K562 (cell line): ENCODE measurements around the gene DHRS13. TPM values are rescaled to one million over a fixed set of nuclear protein-coding genes. Genes with fewer than 3 reads are reported as not detected.

Experiments used
- ATF1 ChIP-seq, 2 experiments: fragments of 450-650 bp in 1 of 2; IDR thresholded peaks; 2 replicates each; pipeline ENCODE4 v1.6.1; 2016; ENCODE audit warnings: missing compliant biosample characterization in 1 of 2, missing genetic modification characterization in 1 of 2
- BRD4 ChIP-seq: fragments of 200-600 bp; sonication (generic); IDR thresholded peaks from 2 replicates; pipeline ENCODE4 v1.6.1; 2017; ENCODE audit warnings: inconsistent platforms
- DPF2 ChIP-seq: fragments of 450-650 bp; IDR thresholded peaks from 2 replicates; pipeline ENCODE4 v1.6.1; 2016
- GMEB1 ChIP-seq: fragments of 250-450 bp; sonication (Bioruptor Pico); IDR thresholded peaks from 2 replicates; pipeline ENCODE4 v1.4.0; 2020; ENCODE audit warnings: mild to moderate bottlenecking
- GTF2F1 ChIP-seq: IDR thresholded peaks from 2 replicates; pipeline ENCODE4 v1.6.1; 2011; ENCODE audit warnings: low read depth, low read length, improper control_type of control experiment
- HDAC2 ChIP-seq: fragments of 450-650 bp; IDR thresholded peaks from 2 replicates; pipeline ENCODE4 v1.6.1; 2016; ENCODE audit warnings: mild to moderate bottlenecking
- HNRNPUL1 ChIP-seq: fragments of 200-400 bp; formaldehyde crosslinking; IDR thresholded peaks from 2 replicates; pipeline ENCODE4 v1.6.1; 2017; ENCODE audit warnings: low read length
- MCM5 ChIP-seq: fragments of 450-650 bp; IDR thresholded peaks from 2 replicates; pipeline ENCODE4 v1.6.1; 2016; ENCODE audit warnings: low read depth
- NR3C1 ChIP-seq: sonication (generic); formaldehyde crosslinking; IDR thresholded peaks from 2 replicates; pipeline ENCODE4 v1.8.1; 2022; ENCODE audit warnings: missing genetic modification reagents
- NUFIP1 ChIP-seq: fragments of 450-650 bp; IDR thresholded peaks from 2 replicates; pipeline ENCODE4 v1.6.1; 2018; ENCODE audit not compliant: partially characterized antibody
- POLR2G ChIP-seq: fragments of 200-400 bp; formaldehyde crosslinking; IDR thresholded peaks from 2 replicates; pipeline ENCODE4 v1.6.1; 2017; ENCODE audit warnings: low read depth, mild to moderate bottlenecking, antibody characterized with exemption, low read length, moderate library complexity
- RBM17 ChIP-seq: fragments of 200-400 bp; formaldehyde crosslinking; IDR thresholded peaks from 2 replicates; pipeline ENCODE4 v1.6.1; 2017; ENCODE audit warnings: low read depth, mild to moderate bottlenecking, low read length, borderline replicate concordance
- RBM39 ChIP-seq: fragments of 200-400 bp; formaldehyde crosslinking; optimal IDR thresholded peaks from 2 replicates; pipeline ENCODE3; 2018; ENCODE audit warnings: low read depth, low read length
- RNF2 ChIP-seq: sonication (generic); IDR thresholded peaks from 2 replicates; pipeline ENCODE4 v1.6.1; 2016
- SAFB ChIP-seq: fragments of 200-400 bp; formaldehyde crosslinking; IDR thresholded peaks from 2 replicates; pipeline ENCODE4 v1.6.1; 2017; ENCODE audit warnings: low read depth, low read length, borderline replicate concordance
- SP1 ChIP-seq: sonication (generic); formaldehyde crosslinking; IDR thresholded peaks from 2 replicates; pipeline ENCODE4 v1.8.1; 2022; ENCODE audit warnings: mild to moderate bottlenecking, missing genetic modification reagents
- TEAD1 ChIP-seq, 2 experiments: fragments of 450-650 bp in 1 of 2; sonication (generic) in 1 of 2; formaldehyde crosslinking; IDR thresholded peaks; 2 replicates each; pipeline versions ENCODE4 v1.4.0 to v1.8.0; 2020 to 2022; ENCODE audit warnings: mild to moderate bottlenecking in 2 of 2, missing genetic modification reagents in 1 of 2
- ZKSCAN1 ChIP-seq: fragments of 150-350 bp; IDR thresholded peaks from 2 replicates; pipeline ENCODE4 v1.6.1; 2016; ENCODE audit warnings: low read depth, low read length
- ZNF280A ChIP-seq: fragments of 450-650 bp; IDR thresholded peaks from 2 replicates; pipeline ENCODE4 v1.6.1; 2018; ENCODE audit warnings: mild to moderate bottlenecking, low read depth; ENCODE audit not compliant: partially characterized antibody
- ZNF707 ChIP-seq: fragments of 250-450 bp; sonication (Bioruptor Pico); conservative IDR thresholded peaks from 2 replicates; pipeline ENCODE4 v1.8.0; 2022; ENCODE audit warnings: inconsistent platforms, mild to moderate bottlenecking, moderate library complexity
- ZNF740 ChIP-seq, 3 experiments: fragments of 200-800 bp in 1 of 3; sonication (Bioruptor generic) in 1 of 3; sonication (generic) in 1 of 3; formaldehyde crosslinking in 1 of 3; IDR thresholded peaks; 2 replicates each; pipeline versions ENCODE4 v1.6.1 to v1.8.0; 2016 to 2022; ENCODE audit warnings: mild to moderate bottlenecking in 2 of 3, missing compliant biosample characterization in 2 of 3, missing genetic modification characterization in 2 of 3, missing genetic modification reagents in 1 of 3
- polyA plus RNA-seq, 8 experiments: library from polyadenylated mRNA; depleted of rRNA in 4 of 8; stranded (reverse) in 5 of 8; unstranded in 3 of 8; fragments of >200 nt; fragmentation: Nextera tagmentation in 2 of 8; fragmentation: Illumina TruSeq in 1 of 8; extraction: Ambion mirVana in 2 of 8; extraction: Trizol in 1 of 8; gene quantifications; 2 replicates each; pipeline versions ENCODE4 v1.2.1 to v1.2.3, GENCODE V29; 2011 to 2014; ENCODE audit warnings: inconsistent platforms in 1 of 8, missing spikeins in 1 of 8
- total RNA-seq, 7 experiments: library from RNA; depleted of rRNA in 6 of 7; stranded (reverse); fragments of >200 nt in 6 of 7; fragmentation: Illumina TruSeq in 2 of 7; extraction: Trizol in 2 of 7; gene quantifications; 2 replicates each; pipeline versions ENCODE4 v1.2.1 to v1.2.3, GENCODE V29; 2011 to 2021; ENCODE audit warnings: low replicate concordance in 1 of 7
- TF ChIP-seq, protein P1 (sequence below): IDR thresholded peaks from 3 replicates; pipeline ENCODE4 v1.6.1; 2011; ENCODE audit warnings: borderline replicate concordance, mild to moderate bottlenecking; ENCODE audit not compliant: insufficient read length, insufficient read depth

DHRS13 gene
- total and polyA plus RNA-seq, 9 of the 15 experiments (the other 6 are each of a cell fraction or from before 2014, with no cell fraction given): 0.32 to 52.3 (median 34.3) TPM; not detected in 1

GRCh38 chr17:28951428-28951990 is 48.6 kb upstream of the DHRS13 start, which contains the start of gene PHF12 (continued):
- TF ChIP-seq ZNF740 (CRISPR knock-in tag; IDR thresholded peaks at IDR 0.05) (0 out of 2 replicates have a peak, but pooled peaks have one; percentile 65), ZNF740 (tag; IDR thresholded peaks at IDR 0.05) (no peak), NR3C1 (CRISPR knock-in tag) (no peak), RBM17 (no peak), BRD4 (no peak), ZKSCAN1 (peak; percentile 72; the same call in 1 of the 2 replicates), GTF2F1 (no peak), SAFB (no peak), ZNF707 (CRISPR knock-in tag) (no peak), RNF2 (no peak), DPF2 (no peak), POLR2G (peak; percentile 76), ATF1 (CRISPR knock-in tag; IDR thresholded peaks at IDR 0.05) (no peak), ATF1 (tag; IDR thresholded peaks at IDR 0.05) (no peak), HDAC2 (no peak), SP1 (CRISPR knock-in tag) (no peak; the same call in 1 of the 2 replicates), NUFIP1 (no peak), TEAD1 (CRISPR knock-in tag; IDR thresholded peaks at IDR 0.05) (no peak), ZNF280A (no peak), RBM39 (no peak), GMEB1 (CRISPR knock-in tag) (peak; percentile 66), HNRNPUL1 (no peak), MCM5 (no peak)
- TF ChIP-seq, protein P1, sequence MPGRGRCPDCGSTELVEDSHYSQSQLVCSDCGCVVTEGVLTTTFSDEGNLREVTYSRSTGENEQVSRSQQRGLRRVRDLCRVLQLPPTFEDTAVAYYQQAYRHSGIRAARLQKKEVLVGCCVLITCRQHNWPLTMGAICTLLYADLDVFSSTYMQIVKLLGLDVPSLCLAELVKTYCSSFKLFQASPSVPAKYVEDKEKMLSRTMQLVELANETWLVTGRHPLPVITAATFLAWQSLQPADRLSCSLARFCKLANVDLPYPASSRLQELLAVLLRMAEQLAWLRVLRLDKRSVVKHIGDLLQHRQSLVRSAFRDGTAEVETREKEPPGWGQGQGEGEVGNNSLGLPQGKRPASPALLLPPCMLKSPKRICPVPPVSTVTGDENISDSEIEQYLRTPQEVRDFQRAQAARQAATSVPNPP: no peak
